ENCODE results near the gene AKNAD1.

AKNAD1 gene, protein sequence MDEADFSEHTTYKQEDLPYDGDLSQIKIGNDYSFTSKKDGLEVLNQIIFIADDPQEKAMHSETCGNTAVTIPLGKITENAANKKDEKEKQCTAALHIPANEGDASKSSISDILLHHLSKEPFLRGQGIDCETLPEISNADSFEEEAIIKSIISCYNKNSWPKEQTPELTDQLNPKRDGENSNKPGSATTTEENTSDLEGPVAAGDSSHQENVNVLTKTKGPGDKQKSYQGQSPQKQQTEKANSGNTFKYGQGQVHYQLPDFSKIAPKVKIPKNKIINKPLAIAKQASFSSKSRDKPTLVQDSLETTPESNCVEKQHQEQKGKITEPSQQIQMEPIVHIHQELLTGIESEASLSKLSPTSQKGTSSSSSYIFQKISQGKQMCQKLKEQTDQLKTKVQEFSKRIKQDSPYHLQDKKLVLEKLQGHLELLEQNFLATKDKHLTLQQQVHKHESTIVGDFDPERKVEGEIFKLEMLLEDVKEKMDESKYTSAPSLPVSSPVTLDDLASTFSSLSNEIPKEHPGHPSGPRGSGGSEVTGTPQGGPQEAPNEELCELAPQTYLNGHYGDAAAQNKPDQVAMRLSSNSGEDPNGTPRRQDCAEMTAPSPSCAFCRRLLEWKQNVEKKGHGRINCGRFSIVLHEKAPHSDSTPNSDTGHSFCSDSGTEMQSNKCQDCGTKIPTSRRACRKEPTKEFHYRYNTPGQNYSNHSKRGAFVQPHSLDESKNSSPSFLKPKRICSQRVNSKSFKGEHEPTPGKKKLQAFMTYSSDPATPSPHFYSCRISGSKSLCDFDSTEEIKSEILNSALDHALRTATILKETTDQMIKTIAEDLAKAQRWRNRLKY

DNA sequence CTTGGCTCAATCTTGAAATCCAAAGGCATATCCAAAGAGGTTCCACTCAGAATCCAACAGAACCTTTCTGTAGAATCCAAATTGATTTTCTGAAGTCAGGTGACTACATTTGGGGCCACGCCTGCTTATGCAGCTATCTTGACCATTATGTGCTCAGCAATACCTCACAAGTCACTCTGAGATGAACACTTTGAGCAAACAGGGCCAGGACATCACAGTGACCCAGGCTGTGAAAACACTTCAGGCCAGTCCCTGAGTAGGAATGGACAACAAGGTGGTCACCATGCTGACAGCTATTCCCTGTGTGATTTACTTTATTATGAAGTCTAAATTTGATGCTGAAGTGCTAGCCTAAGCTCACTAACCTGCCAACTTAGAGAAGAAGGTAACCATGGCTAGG is at the start of gene AKNAD1:
TSS of gene AKNAD1 (minus strand) at position 101 of the 400 bp plus-strand sequence. CDS start 4,430 bp downstream, outside the sequence.
- TF ChIP-seq GATA2 (IDR thresholded peaks at IDR 0.05; ENCODE audit: low read depth, low read length), result no peak
- no peak for TF ChIP-seq GATA3 (IDR thresholded peaks at IDR 0.05; ENCODE audit: low read depth, low read length)

DNA sequence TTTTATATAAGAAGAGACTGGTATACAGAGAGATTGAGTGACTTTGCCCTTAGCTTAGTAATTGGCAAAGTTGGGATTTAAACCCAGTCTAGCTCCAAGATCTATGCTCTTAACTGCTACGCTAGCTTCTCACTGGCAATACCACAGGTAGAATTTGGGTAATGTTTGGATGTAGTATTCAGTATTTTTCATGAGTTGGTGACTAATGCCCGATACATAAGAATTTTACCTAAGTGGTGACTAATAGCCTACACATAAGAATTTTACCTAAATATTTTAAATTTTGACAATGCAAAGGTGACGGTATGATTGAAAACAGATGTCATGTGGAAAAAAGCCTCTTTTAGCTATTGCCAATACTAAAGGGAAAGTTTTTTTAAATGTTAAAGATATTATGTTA is 44.2 kb upstream of the AKNAD1 start:
- TF ChIP-seq GATA3 (IDR thresholded peaks at IDR 0.05; ENCODE audit: low read depth, low read length) (no peak), GATA2 (IDR thresholded peaks at IDR 0.05; ENCODE audit: low read depth, low read length) (no peak)

DNA sequence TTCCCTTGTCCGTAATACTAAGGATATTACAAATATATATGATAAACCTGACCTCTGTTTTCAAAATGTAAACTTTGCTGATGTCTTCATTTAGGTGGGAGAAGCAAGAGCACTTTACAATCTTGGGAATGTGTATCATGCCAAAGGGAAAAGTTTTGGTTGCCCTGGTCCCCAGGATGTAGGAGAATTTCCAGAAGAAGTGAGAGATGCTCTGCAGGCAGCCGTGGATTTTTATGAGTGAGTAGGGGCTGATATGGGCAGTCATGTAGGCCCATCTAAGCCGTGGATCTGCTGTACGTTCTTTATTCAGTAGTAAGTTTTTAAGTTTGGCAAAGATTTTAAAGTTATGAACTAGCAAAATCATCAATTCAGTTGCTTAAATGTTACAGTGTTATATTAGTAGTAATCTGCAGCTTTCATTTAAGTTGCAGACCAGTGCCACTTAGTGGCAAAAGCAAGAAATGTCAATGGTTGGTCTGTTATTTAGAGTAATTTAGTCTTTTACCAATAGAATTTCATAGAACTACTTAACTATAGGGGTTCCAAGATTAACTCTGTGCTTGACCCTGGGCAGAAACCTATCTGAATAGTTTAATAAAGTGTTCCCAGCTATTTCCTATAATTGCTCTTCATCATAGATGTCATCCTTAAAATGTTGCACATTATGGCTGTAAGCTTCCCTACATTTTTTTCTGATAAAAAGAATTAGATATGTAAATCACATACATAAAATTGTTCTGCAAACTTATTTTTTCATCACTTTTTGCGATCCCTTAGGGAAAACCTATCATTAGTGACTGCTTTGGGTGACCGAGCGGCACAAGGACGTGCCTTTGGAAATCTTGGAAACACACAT is 41.2 kb upstream of the AKNAD1 start:
- TF ChIP-seq GATA2 (IDR thresholded peaks at IDR 0.05; ENCODE audit: low read depth, low read length) (no peak), GATA3 (IDR thresholded peaks at IDR 0.05; ENCODE audit: low read depth, low read length) (no peak)

DNA sequence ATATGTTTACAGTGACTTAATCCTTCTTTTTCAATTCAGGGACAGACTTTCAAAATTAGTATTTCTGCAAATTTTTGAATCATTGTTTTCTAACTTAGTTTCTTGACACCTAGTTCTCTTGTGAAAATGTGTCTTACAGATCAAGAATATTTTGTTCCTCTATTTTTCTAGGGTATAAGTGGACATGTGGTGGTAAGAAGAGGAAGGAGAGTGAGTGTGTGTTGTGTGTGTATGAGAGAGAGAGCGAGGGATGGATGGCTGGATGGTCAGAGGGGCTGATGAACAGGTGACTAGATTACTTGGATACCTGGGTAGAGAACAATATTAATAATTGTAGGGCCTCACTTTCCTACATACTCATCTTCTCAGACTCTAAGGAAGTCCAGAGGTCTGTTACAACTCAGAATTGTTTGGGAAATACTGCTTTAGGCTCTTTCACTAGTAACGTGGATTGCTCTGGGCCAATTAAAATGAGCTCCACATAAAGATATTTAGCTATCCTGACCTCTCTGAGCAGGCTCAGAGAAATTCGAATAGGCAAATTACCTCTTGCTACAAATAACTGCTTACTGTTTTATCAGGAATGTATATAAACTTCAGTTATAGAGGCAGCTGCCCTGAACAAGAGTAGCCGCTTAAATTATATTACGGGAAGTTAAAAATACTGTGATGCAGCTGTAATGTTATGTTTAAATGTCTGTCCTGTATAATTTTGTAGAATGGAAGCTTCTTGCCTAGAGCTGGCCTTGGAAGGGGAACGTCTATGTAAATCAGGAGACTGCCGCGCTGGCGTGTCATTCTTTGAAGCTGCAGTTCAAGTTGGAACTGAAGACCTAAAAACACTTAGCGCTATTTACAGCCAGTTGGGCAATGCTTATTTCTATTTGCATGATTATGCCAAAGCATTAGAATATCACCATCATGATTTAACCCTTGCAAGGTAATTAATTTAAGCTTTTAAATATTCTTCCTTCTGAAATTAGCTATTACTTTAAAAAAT is 39.6 kb upstream of the AKNAD1 start:
- no peak for TF ChIP-seq GATA3 (IDR thresholded peaks at IDR 0.05; ENCODE audit: low read depth, low read length)
- no peak for TF ChIP-seq GATA2 (IDR thresholded peaks at IDR 0.05; ENCODE audit: low read depth, low read length)

DNA sequence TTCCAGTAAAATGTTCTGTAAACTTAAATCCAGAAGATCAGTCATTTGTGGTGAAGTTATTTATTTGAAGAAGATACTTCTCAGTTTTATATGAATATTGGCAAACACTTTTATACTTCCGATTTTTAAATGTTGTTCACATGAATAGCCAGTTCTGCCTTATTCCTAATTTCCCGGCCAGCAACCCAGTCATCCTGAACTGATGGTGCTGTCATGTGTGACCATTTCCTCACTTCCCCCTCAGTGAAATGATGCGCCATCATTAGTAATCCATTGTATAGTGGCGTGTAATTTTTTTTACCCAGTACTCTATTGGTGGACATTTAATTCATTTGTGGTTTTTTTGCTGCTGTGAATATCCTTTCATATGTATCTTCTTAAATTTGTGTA is 36.2 kb upstream of the AKNAD1 start:
- TF ChIP-seq GATA2 (IDR thresholded peaks at IDR 0.05; ENCODE audit: low read depth, low read length) (no peak), GATA3 (IDR thresholded peaks at IDR 0.05; ENCODE audit: low read depth, low read length) (no peak)

DNA sequence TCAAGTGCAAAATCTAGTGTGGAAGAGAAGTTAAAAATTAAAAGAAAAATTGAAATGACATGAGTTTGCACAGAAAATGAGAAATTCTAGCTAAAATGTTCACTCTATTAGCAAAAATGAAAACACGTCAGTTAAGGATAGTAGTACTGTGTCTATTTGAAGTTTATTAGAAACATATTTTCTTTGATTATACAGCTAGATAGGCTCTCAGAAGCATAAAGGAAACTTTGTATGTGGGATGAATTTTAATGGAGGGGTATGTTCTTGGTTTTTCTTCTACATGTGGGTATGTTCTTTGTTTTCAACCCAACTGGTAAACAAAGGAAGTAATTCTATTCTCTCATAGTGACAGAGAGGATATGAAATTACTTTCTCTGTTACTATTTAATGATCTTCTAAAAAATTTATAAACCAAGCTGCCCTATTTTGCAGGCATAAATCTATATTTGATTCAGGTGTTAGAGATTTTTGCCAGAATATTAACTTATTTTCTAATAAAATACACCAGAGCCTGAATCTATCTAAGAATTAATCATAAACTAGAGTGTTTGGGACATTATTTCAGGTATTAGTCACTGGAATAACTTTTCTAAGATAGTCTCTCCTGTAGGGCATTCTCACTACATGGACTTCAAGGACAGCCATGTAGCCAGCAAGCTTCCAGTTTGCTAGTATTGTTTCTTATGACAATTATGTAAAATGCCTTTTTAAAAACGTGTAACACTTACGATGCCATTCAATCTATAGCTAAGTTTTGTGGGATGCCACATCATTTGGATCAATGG is 35.7 kb upstream of the AKNAD1 start:
- TF ChIP-seq GATA2 (IDR thresholded peaks at IDR 0.05; ENCODE audit: low read depth, low read length) (no peak), GATA3 (IDR thresholded peaks at IDR 0.05; ENCODE audit: low read depth, low read length) (no peak)

DNA sequence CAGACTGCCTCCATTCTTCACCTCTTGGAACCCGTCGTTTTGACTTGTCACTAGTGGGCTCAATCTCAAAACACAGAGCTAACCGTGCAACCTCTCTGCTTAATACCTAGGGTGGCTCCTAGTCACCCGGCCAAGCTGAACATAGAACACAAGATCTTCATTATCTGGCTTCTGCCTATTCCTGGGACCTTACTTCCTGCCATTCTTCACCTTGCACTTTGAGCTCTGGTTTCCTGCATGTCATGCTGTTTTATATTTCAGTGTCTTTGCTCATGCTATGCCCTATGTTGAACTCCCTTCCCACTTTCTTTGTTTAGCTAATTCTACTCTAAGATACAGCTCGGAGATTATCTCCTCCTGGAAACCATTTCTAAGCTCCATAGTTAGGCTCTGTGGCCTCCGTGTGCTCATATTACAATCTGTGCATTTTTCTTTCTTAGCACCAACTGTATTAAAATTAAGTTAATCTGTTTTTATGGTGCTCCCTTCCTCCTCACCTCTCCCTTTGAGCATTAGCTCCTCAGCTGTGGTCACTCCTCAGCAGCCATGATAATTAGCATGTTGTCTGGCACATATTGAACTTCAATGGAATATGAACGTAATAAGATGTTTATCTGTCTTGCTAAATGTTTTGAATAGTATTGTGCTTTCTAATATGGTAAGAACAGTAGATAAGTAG is 33.0 kb upstream of the AKNAD1 start:
- no peak for TF ChIP-seq GATA3 (IDR thresholded peaks at IDR 0.05; ENCODE audit: low read depth, low read length)
- TF ChIP-seq GATA2 (IDR thresholded peaks at IDR 0.05; ENCODE audit: low read depth, low read length), result no peak

DNA sequence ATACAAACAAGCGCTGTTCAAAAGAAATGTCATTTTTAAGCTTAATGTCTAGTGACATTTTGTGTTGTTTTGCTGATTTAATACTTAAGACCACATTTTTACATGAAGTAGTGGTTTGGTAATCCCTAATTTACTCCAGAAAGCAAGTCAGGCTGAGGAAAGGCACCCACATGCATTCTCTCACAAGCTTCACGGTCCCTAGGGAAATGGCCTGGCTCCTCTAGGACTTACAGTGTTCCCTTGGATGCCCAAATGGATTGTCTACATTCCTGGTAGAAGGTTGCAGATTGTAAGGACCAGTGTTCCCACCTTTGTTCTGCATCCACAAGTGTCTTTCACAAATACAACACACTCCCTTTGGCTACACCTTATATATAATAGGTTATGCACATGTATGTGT is 29.4 kb upstream of the AKNAD1 start:
- TF ChIP-seq GATA2 (IDR thresholded peaks at IDR 0.05; ENCODE audit: low read depth, low read length) (no peak), GATA3 (IDR thresholded peaks at IDR 0.05; ENCODE audit: low read depth, low read length) (no peak)

DNA sequence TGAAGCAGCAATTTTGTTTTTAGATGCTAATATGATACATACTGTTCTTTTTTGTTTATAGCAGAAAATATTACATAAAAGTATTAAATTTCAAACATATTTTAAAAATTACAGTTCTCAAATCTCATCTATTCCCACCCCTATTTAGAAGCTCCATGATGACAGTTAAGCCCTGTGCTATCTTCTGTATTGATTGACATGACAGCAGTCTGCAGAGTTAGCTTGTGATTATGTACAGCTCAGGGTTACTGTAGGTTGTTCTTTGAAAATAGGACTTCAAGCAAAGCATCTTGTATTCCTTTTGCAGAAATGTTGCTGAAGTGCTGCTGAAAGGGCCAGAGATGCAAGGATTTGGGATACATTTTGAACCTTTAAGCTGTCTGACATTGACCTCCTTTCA is 28.1 kb upstream of the AKNAD1 start:
- no peak for TF ChIP-seq GATA2 (IDR thresholded peaks at IDR 0.05; ENCODE audit: low read depth, low read length)
- no peak for TF ChIP-seq GATA3 (IDR thresholded peaks at IDR 0.05; ENCODE audit: low read depth, low read length)

DNA sequence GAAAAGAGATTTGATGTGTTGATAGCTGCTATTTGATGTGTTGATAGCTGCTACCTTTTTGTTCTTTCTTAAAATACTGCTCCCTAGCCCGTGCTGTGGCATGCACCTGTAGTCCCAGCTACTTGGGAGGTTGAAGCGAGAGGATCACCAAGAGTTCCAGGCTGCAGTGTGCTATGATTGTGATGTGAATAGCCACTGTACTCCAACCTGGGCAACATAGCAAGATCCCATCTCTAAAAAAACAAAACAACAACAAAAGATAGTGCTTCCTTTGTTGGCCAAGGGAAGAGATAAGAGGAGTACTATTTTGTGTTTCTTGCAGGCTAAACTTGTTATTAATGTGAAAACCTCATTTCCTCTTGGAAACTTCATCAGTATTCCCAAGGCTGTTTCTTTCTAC is 25.9 kb upstream of the AKNAD1 start:
- no peak for TF ChIP-seq GATA3 (IDR thresholded peaks at IDR 0.05; ENCODE audit: low read depth, low read length)
- TF ChIP-seq GATA2 (IDR thresholded peaks at IDR 0.05; ENCODE audit: low read depth, low read length), result no peak

DNA sequence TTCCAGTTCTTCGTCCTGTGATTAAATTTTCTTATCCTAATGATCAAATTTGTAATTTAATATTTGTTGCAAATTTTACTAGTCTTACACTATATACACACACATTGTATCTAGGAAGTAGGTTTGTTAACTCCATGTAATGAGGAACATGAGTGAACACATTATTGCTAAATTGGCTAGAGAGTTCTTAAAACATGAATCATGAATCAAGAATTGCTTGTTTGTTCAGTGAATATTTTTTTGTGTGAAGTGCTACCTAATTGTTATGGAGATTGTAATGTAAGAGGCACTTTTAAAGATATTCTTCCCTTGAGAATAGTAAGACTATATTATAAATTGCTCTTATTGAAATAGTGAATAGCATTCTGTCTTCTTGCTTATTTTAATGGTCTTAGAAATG is 24.5 kb upstream of the AKNAD1 start:
- TF ChIP-seq GATA2 (IDR thresholded peaks at IDR 0.05; ENCODE audit: low read depth, low read length) (no peak), GATA3 (IDR thresholded peaks at IDR 0.05; ENCODE audit: low read depth, low read length) (no peak)

DNA sequence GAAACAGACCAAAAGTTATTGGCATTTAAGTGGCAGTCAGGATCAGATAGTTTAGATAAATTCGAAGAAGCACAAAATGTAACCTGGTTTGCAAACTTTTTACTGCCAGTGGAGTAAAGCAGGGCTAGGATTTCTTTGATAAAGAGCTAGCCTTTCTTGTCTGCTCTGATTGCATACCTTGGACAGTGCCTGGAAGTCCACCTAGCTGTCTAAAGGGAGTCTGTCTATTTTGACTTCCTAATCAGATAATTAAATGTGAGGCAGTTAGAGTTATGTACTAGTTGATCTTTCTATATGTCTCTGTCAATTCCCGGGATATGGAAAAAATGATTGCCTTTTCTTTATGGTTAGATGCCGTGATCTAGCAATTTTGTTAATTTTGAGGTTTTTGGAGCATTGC is 24.0 kb upstream of the AKNAD1 start:
- TF ChIP-seq GATA3 (IDR thresholded peaks at IDR 0.05; ENCODE audit: low read depth, low read length) (no peak), GATA2 (IDR thresholded peaks at IDR 0.05; ENCODE audit: low read depth, low read length) (no peak)

Data from SH-SY5Y (cell line).